GM19397 (cell line): ENCODE measurements around the gene BEST1.
"Not testable (repeated sequence)": the region's sequence is repeated elsewhere in the genome, so short reads cannot be mapped to it uniquely, and the experiment has no call there.

Experiments used
- ATAC-seq: cut with Tn5 transposase; IDR thresholded peaks from one replicate; pipeline ENCODE4 v1.9.1; 2021; ENCODE audit warnings: mild to moderate bottlenecking, moderate library complexity; ENCODE audit not compliant: unreplicated experiment

BEST1 gene

DNA sequence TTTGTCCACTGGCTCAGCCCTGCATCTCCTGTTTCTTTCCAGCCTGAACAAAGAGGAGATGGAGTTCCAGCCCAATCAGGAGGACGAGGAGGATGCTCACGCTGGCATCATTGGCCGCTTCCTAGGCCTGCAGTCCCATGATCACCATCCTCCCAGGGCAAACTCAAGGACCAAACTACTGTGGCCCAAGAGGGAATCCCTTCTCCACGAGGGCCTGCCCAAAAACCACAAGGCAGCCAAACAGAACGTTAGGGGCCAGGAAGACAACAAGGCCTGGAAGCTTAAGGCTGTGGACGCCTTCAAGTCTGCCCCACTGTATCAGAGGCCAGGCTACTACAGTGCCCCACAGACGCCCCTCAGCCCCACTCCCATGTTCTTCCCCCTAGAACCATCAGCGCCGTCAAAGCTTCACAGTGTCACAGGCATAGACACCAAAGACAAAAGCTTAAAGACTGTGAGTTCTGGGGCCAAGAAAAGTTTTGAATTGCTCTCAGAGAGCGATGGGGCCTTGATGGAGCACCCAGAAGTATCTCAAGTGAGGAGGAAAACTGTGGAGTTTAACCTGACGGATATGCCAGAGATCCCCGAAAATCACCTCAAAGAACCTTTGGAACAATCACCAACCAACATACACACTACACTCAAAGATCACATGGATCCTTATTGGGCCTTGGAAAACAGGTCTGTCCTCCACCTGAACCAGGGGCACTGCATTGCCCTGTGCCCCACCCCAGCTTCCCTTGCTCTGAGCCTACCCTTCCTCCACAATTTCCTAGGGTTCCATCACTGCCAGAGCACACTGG is 12.3 kb downstream of the BEST1 start:
- ATAC-seq: no peak

DNA sequence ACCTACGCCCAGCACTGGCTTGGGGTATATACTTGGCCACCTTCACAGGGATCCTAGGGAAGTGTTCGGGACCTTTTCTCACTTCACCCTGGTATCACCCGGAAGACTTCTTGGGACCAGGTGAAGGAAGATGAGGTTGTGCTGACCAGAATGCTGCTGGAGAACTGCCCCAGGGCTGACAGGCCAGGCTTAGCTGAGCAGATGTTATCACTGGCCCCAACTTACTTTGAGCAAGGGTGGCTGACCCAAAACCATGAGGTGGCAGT is 12.8 kb downstream of the BEST1 start:
- no peak for ATAC-seq

DNA sequence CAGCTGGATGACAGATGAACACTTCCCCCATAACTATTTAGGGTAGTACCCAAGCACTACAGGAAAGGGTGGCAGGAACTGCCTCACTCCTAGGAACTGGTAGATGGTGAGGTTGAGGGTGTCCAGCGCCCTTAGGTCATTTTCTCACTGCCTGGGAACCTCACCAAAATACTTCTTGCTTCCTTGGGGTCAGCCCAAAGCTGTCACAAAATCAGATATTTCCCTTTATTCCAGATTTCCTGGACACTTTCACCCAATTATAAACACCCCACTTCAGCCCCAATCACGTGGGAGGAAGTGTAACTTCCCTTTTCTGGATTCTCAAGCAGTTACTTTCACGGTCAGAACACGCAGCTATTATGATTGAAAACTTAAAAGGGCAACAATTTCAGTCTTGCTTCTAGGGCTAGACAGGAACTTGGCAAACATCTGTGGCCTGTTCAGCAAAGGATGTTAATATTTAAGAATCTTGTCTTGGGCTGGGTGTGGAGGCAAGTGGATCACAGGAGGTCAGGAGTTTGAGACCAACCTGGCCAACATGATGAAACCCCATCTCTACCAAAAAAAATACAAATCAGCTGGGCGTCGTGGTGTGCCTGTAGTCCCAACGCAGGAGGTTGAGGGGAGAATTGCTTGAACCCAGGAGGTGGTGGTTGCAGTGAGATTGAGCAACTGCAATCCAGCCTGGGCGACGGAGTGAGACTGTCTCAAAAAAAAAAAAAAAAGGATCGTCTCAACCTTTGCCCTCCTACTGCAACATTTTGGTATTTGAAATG is 13.3 kb downstream of the BEST1 start:
- no peak for ATAC-seq

DNA sequence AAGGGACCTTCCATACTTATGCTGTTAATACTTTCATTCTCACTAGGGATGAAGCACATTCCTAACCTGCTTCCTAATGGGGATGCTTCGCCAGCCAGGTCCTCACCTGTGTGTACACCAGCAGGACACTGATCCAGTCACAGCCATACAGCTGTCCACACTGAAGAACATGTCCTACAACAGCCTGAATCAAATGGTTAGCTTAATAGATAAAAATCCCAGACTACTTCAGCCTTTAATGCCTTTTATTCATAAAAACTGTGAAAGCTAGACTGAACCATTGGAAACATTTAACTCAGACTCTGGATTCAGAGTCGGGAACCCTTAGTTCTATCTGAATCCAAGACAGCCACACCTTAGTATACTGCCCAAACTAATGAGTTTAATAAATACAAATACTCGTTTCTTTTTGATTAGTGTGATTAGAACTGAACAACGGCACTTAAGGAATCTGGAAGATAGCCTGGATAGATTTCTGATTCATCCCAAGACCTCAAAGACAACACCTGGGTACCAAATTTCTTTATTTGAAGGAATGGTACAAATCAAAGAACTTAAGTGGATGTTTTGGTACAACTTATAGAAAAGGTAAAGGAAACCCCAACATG is 14.0 kb downstream of the BEST1 start:
- ATAC-seq: no peak

DNA sequence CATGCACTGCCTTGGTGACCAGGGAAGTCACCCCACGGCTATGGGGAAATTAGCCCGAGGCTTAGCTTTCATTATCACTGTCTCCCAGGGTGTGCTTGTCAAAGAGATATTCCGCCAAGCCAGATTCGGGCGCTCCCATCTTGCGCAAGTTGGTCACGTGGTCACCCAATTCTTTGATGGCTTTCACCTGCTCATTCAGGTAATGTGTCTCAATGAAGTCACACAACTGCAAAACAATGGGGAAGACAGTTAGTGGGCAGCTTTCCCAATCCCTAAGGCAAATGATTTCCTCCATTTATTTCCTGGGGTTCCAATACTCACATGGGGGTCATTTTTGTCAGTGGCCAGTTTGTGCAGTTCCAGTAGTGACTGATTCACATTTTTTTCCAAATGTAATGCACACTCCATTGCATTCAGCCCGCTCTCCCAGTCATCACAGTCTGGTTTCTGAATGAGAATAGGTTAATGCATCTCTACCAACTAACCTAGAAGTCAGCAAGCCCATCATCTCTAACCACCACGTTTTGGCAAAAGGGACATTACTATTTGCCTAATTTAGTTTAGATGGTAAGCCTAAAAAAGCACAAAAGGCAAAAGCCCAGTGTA is 14.6 kb downstream of the BEST1 start:
- not testable (repeated sequence) for ATAC-seq

DNA sequence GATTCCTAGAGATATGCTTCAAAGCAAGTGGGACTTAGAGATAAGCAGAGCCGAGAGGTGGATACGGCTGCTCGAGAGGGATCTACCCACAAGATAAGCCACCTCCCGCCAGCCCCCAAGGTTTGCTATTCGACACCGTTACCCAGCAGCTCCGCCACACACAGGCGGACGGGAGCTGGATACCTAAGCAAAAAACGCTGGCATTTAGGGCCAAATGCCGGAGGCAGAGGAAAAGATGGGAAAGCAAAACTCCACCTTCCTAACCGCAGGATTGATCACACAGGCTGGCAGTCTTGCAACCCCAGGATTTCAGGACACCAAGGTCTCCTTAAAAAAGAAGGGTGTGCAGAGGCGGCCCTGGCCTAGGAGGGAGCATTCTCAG is 16.6 kb downstream of the BEST1 start:
- no peak for ATAC-seq

DNA sequence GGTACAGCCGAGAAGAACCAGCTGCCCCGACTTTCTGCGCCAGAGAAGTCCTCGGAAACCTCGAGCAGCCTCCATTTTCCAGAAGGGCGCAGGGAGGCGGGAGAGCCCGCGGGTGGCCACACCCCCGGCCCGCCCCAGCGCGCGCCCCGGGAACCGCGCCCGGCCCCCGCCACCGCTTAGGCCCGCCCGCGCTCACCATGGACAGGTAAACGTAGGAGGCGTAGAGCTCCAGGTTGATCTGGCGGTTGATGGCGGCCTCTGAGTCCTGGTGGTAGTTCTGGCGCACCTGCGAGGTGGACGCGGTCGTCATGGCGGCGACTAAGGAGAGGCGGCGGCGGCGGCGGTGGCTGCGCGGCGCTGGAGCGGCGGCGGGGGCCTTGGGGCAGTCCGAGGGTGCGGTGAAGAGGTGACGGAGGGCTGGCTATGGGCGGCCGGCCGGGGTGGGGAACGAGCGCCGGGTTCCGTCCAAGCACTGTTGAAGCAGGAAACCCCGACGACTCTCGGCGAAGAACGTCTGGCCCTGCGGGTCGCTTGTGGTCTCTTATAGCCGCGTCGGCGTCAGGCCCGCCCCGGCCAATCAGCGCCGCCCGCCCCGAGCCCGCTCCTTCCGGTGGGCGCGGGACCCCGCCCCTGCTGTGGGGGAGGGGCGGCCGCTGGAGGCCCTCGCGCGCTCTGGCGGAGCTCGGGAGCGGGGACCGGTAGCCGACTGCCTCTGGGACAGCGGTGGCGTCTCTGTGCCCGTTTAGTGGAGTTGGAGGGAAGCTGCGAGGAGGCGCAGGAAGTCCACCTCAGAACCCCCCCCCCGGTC is 17.2 kb downstream of the BEST1 start, which contains the start of gene FTH1:
FTH1 (minus strand) TSS at position 519 of the 808 bp plus-strand sequence; CDS start at position 310, 209 bp downstream.
- ATAC-seq: peak; percentile 62

DNA sequence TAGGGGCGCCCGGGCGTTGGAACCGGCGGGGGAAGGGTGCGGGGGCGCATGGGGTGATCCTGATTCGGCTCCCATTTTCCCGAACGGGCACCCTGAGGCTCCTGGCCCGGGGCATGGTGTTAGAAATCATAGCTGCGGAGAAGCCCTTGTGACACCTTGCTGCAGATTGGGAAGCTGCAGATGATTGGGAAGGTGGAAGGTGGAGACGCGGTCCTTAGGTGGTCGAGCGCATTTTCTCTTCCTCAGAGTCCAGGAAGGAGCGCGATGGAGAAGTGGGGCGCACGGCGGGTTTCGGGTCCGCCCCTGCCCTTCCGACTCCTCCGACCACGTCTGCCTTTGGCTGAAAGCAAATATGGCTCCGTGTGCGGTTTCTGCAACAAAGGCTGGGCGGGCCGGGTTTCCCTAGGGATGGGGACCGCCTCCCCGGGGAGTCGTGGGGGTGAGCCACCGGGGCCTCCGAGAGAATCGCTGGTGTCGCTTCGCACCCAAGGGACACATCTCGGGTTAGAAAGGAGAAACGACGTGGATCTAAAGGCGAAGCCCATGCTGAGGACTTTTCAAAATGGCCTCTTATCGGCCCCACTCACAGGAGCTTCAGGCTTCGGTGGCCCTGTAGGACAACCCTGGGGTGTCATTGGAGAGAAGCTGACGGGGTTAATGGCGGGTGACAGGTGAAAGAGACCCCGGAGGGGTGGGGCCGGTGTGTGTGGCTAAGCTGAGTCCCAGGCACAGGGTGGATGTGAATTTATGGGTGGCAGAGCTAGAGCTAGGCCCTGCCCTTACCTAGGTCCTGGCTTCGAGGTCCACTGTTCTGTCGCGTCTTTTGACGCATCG is 18.0 kb downstream of the BEST1 start:
- ATAC-seq: no peak

DNA sequence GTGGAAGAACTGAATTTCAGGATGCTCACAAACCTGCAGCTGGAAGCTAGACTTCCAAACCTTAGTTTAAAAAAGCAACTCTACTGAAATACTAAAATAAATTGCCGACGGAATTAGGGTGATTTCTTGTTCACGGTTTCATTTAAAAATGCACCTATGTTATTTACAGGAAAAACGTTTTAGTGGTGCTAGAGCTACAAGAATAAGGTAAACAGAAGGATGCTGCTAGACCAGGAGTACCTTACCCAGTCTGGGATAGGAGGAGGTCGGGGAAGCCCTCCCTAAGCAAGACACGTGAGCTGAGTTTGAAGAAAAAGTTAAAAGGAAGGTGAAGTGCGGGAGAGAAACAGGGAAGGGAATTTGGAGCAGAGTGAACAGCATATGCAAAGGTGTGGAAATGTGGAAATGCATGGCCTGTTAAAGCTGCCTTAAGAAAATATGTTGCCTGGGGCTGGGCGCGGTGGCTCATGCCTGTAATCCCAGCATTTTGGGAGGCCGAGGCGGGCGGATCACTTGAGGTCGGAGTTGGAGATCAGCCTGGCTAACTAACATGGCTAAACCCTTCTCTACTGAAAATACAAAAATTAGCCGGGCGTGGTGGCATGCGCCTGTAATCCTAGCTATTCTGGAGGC is 18.7 kb downstream of the BEST1 start:
- ATAC-seq: no peak

DNA sequence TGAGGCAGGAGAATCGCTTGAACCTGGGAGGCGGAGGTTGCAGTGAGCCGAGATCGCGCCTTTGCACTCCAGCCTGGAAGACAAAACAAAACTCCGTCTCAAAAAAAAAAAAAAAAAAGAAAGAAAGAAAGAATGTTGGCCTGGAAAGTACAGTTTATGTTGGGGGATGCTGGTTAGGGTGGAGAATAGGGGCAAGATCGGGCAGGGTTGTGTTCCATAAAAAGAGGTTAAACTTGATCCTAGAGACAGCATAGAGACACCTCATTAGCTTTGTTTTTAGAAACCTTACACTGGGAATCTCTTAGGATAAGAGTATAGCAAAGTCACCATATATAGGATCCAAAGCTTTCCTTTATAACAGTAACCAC is 19.2 kb downstream of the BEST1 start:
- no peak for ATAC-seq

DNA sequence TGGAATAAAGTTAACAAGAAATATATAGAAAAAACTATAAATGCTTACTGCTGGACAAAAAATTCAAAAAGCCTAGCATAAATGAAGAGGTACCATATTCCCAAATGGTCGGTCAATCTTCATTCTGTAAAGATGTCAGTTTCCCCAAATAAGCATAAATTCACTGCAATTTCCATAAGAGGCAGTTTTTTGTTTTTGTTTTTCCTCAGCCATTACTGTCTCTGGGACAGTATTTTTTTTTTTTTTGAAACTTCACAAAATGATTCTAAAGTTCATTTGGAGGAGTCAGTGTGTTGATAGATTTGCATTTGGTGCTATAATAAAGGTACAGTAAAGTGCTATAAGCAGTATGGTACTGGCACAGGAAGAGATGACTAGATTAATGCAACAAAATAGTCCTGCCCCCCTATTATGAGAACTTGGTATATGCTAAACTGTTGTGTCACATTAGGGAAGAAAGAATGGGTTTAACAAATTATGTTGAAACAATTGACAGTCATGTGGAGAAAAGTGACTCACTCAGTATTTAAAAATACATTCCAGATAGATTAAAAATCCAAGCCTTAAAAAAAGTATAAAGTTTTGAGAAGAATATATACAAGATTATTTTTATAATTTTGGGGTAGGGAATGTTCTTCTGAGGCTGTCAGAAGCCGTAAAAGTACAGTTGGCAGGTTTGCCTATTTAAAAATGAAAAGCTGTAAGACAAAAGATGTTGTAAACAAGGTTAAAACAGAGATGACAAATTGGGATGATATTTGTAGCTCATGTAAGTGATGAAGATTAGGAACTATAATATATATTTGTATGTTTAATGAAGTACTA is 19.9 kb downstream of the BEST1 start:
- no peak for ATAC-seq

DNA sequence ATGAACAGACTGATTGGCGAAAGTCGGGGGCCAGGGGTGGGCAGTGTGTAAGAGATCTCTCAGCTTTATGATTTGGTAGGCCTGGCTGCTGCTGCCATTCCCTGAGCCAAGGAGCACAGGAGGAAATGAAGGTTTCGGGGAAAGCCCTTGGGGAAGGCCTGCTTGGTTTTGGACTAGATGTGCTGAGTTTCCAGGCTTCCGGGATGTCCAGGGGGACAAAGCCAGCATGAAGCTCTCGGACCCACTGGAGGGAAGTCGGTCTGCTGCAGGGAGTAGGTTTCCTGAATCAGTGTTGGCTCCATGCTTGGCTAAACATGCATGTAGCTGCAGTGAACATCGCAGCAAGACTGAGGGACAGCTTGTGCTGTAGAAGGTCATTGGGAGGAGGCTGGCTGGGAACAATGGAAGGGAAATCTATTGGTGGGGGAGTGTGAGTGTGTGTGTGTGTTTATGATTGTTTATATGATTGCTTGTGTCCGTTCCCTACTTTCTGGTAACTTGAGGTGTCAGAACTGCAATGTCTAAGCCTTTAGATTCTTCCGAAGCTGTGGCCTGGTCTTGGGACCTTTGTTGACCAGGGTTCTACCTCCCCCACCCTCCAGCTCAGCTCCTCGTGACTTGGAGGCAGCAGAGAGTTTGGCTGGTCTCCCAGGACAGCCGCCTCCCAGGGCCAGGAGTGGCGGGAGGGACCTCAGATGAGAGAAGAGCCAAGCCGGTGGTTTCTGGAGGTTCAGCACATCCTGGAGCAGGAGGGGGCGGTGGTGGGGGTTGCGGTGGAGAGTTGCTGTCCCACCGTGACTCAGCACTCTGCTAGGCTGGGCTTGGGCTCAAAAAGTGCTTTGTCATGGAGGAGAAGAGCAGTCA is 21.3 kb downstream of the BEST1 start:
- ATAC-seq: no peak

DNA sequence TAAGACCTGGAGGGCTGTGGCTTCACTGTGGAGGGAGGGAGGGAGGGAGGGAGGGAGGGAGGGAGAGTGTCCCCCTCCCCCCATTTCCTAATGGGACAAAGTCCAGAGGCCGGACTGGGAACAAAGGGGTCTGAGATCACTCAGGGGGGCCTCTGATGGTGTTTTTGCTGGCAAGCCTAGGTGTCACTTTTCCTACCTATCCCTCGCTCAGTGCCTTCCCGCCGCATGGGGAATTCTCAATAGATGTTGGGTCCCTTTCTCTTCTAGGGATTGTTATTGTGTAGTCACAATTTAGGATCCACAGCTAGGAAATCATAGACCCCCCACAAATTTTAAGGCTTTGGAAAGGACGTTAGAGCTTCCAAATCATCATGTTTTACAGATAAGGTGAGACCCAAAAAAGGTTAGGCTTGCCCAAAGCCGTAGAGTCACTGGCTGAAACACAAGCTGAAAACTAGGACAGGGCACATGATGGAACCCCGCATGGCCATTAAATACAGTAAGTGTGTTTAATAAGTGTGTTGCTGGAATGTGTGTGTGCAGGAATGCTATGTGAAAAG is 22.0 kb downstream of the BEST1 start:
- ATAC-seq: no peak

DNA sequence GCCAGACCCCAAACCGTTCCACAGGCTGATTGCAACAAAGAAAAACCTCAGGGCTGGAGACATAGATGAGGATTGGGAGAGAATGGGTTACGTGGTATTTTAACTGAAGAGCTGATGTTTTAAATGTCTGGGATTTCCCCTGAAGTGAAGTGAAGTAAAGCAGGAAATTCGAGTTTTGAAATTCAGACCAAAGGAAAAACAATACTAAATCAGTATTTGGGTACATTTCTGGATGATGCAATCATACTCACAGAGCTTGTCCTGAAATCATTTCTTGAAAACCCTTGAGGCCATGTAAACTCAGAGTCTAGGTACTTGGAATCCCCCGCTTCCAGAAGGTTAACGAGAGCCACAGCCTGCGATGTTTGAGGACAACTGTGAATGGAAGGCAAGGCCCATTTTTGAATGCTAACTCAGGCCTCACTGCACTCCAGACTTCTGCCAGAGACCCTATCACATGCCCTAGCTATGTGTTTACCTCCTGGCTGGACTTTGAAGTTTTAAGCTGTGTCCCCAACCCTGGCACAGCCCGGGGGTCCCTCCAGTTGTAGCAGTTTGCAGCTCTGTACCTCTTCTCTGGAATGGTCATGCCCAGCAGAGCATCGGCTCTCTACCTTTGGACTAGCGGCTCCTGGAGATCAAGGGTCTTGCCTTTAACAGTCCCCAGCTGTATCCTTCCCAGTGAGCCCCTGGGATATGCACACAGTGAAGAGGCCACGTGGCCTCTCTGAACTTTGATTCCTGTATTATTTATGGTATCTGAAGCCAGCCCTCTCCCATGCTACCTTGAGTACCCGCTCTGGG is 22.7 kb downstream of the BEST1 start:
- no peak for ATAC-seq

DNA sequence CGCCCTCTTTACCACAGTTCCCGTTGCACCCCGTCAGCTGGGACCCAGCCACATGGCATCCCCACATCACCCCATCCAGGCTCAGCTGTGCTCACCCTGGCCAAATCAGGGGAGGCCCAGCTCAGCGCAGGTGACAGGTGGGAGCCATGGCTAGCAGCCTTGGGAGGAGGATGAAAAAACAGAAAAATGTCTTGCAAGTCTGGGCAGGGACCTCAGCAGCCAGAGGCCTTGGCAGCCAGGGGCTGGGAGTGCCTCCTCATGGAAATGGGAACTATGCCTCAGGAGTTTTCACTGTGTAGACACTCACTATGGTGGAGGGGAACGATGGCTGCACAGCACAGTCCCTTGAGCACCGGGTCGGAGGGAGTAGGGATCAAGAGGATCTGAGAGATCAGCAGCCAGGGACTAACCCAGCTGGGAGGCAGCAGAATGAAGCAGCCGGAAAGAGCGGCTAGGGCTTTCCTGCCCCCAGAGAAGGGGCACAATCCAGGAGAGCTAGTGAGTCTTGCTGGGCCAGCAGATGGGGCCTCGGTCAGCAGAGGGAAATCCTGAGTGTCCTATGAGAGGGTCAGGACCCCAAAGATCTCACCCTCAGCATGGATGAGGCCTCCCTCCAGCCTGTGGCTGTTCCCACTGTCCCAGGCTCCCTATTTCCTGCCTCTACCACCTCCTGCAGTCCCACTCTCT is 23.5 kb downstream of the BEST1 start:
- no peak for ATAC-seq
